ENCODE measurements around the gene B2M.

- TF ChIP-seq TAF1 (IDR thresholded peaks at IDR 0.05; ENCODE audit: borderline replicate concordance, insufficient read depth, low read length) = no peak
- TF ChIP-seq REST (IDR thresholded peaks at IDR 0.05; ENCODE audit: insufficient read depth in 1 of 2, low read depth in 2 of 2, low read length in 2 of 2) = no peak
- no peak for TF ChIP-seq FOXP2 (optimal IDR thresholded peaks at IDR 0.05; ENCODE audit: borderline replicate concordance, extremely low read depth, extremely low read length, insufficient read depth)
- TF ChIP-seq SIN3A (IDR thresholded peaks at IDR 0.05; ENCODE audit: borderline replicate concordance, insufficient read depth, low read length) = no peak
Measured at GRCh38 chr15:44682211-44682610, 29.1 kb upstream of the B2M start.
